HPDE6-E6E7 (cell line): Measurements from ENCODE around the gene TSKS.

Experiments used
- DNase-seq: peaks from one replicate; pipeline ENCODE4 v3.0.0; 2011; ENCODE audit warnings: missing footprints; ENCODE audit errors: extremely low spot score

Gene TSKS

GRCh38 chr19:49793561-49793840 lies 30.4 kb upstream of the TSKS start:
- no peak for DNase-seq

GRCh38 chr19:49792829-49793560 lies 29.9 kb upstream of the TSKS start:
- no peak for DNase-seq

GRCh38 chr19:49791776-49792445 lies 28.8 kb upstream of the TSKS start:
- no peak for DNase-seq

GRCh38 chr19:49790866-49791265 lies 27.8 kb upstream of the TSKS start:
- DNase-seq = no peak

- no peak for DNase-seq
Measured at GRCh38 chr19:49788857-49789256, 25.8 kb upstream of the TSKS start.

- no peak for DNase-seq
Measured at GRCh38 chr19:49787746-49788145, 24.6 kb upstream of the TSKS start.

- no peak for DNase-seq
Measured at GRCh38 chr19:49786376-49786820, 23.3 kb upstream of the TSKS start.

GRCh38 chr19:49782515-49782914 lies 19.4 kb upstream of the TSKS start:
- no peak for DNase-seq

GRCh38 chr19:49781394-49781793 lies 18.3 kb upstream of the TSKS start:
- no peak for DNase-seq

- no peak for DNase-seq
Measured at GRCh38 chr19:49780861-49781260, 17.8 kb upstream of the TSKS start.

- DNase-seq = no peak
Measured at GRCh38 chr19:49779731-49780555, 16.8 kb upstream of the TSKS start.

- no peak for DNase-seq
Measured at GRCh38 chr19:49776371-49776764, 13.3 kb upstream of the TSKS start.

- no peak for DNase-seq
Measured at GRCh38 chr19:49775742-49776370, 12.8 kb upstream of the TSKS start.

GRCh38 chr19:49774969-49775368 lies 11.9 kb upstream of the TSKS start:
- no peak for DNase-seq

- no peak for DNase-seq
Measured at GRCh38 chr19:49773663-49774350, 10.7 kb upstream of the TSKS start.

GRCh38 chr19:49772850-49773432 lies 9.8 kb upstream of the TSKS start:
- DNase-seq = no peak

GRCh38 chr19:49771674-49772139 lies 8.6 kb upstream of the TSKS start:
- DNase-seq = no peak

GRCh38 chr19:49770529-49770928 lies 7.4 kb upstream of the TSKS start:
- no peak for DNase-seq

GRCh38 chr19:49767967-49768581 lies 5.0 kb upstream of the TSKS start:
- no peak for DNase-seq

- DNase-seq = no peak
Measured at GRCh38 chr19:49767381-49767780, 4.3 kb upstream of the TSKS start.

- DNase-seq = no peak
Measured at GRCh38 chr19:49766930-49767299, 3.8 kb upstream of the TSKS start, which contains the start of gene AP2A1. Gene AP2A1 (plus strand): TSS chr19:49767001. CDS start chr19:49767134, 133 bp downstream.
